NCI-H2107 treated with DMSO at 0.1 percent for 48 hours (cell line): Measurements from ENCODE around the gene SPG11.
"Not testable (repeated sequence)": the region's sequence is repeated elsewhere in the genome, so short reads cannot be mapped to it uniquely, and the experiment has no call there.

Experiments
- DNase-seq: peaks from one replicate; lab custom pipeline; 2025; ENCODE audit not compliant: unreplicated experiment; lab: John Stamatoyannopoulos, UW

The SPG11 gene

DNA sequence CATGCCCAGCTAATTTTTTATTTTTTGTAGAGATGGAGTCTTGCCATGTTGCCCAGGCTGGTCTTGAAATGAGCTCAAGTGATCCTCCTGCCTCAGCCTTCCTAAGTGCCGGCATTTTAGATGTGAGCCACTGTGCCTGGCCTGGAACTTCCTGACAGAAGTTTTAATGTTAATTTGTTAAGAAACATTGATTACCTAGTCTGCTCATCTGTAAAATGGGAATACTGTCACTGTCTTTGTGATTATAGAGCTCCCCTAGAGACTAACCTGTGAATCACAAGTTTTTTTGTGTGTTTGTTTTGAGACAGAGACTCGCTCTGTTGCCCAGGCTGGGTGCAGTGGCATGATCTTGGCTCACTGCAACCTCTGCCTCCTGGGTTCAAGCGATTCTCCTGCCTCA lies 130.8 kb downstream of the SPG11 start:
- DNase-seq, result no peak

DNA sequence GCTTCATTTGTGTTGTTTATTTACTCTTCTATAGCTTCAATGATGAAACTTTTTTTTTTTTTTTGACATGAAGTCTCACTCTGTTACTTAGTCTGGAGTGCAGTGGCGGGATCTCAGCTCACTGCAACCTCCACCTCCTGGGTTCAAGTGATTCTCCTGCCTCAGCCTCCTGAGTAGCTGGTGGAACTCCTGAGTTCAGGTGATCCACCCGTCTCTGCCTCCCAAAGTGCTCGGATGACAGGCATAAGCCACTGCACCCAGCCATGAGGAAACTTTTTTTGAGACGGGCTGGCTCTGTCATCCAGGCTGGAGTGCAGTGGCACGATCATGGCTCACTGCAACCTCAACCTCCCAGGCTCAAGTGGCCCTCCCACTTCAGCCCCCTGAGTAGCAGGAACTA lies 131.2 kb downstream of the SPG11 start:
- DNase-seq, result not testable (repeated sequence)

DNA sequence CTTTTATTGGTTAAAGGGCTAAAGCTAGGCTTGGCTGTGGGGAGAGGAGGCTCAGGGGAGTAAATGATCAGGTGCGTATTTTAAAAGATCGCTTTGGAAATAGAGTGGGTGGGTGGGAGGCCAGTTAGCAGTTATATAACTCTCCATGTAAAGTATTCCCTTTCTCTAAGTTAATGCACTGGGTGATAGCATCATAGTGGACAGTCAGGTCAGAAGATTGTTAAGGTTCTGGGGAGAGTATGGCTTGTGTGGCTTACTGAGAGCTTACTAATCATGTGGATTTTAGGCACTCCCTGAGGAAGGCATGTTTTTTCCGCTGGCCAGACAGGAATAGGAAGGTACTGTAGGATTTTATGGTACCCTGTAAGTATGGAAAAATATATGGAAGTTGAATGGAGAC lies 132.8 kb downstream of the SPG11 start:
- no peak for DNase-seq

DNA sequence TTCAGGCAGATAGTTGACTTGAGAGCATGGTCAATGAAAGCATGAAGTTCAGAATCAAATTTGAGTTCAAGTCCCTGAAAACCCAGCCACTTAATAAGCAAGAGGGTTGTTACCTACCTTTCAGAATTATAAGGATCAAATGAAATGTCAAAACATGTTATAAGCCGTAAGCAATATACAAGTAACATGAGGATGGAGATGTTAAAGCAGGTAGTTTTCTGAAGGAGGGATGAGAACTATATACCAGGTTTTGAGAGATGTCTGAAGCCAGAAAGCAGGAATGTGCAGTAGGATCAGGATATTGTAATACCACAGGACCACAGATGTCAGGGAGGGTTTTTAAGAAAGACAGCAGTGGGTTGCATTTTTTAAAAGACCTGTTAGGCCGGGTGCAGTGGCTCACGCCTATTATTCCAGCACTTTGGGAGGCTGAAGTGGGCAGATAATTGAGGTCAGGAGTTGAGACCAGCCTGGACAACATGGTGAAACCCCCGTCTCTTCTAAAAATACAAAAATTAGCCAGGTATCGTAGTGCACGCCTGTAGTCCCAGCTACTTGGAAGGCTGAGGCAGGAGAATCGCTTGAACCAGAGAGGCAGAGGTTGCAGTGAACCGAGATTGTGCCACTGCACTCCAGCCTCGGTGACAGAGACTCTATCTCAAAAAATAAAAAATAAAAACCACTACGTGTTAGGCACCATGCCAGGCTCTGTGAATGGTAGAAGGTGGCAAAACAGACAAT lies 133.4 kb downstream of the SPG11 start:
- DNase-seq, result no peak

DNA sequence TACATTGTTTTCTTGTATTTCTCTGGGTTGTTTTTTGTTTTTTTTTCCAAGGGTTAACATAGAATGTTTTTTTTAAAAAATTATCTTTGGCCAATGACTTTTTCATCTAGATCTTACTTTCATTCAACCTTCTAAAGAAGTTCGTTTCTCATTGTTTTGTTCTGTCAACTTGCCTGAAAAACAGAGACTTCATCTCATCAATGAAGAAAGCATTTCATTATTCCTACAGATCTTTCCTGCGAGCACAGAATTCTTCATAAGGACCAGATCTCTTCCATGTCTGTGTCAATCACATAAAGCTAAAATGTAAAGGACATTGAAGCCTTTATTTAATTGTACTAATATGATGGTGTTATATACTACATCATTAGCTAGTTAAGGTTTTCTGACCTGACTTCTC lies 136.2 kb downstream of the SPG11 start:
- DNase-seq, result no peak

DNA sequence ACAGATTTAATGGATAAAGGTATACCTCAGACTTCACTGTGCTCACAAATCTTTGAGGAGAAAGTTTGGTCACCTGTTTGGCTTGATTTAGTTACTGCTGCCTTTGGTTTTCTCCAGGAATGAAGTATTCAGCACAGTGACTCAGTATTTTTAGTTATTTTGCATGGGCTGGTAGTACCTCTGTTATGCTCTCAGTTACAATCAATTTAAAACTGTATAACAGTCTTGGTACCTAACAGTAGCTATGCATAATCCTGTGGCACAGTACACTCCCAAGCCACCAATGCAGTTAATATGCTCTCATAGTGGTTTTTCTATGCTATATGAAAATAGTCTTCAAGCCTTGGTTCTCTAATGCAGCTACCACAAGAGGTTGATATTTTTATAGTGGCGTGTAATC lies 138.4 kb downstream of the SPG11 start:
- no peak for DNase-seq

DNA sequence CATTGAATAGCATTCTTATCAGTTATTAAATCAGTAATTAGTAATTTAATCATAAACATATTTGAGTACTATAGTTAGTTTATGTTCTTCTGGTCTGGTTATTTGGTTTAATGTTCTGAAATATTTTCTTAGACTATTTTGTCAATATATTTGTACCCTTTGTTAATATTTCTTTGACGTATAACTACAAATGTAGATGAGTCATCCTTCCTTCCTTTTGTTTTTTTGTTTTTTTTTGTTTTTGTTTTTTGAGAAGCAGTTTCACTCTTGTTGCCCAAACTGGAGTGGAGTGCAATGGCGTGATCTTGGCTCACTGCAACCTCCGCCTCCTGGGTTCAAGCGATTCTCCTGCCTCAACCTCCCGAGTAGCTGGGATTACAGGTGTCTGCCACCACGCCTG lies 143.9 kb downstream of the SPG11 start:
- no peak for DNase-seq

DNA sequence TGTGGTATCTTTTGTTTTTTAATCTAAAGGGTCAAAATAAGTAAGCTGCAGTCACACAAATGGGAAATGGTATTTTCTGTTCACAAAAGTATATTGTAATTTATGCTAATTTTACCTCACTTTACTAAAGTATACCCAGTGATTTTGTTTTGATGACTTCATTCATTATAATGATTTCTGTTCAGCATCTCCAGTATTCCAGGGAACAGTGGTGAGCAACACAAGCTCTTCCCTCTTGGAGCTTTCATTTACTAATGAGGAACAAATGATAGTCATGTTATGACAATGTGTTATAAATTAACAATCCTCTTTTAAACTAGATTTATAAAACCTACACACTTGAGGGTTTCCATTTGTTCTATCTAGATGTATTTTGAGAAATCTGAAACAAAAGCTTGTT lies 147.0 kb downstream of the SPG11 start:
- DNase-seq, result no peak
